PC-3 (cell line): ENCODE measurements around the gene PRKACB. TPM values are rescaled to one million over a fixed set of nuclear protein-coding genes. Genes with fewer than 3 reads are reported as not detected.
"Not testable (repeated sequence)": the region's sequence is repeated elsewhere in the genome, so short reads cannot be mapped to it uniquely, and the experiment has no call there.

Experiments
- ATAC-seq: fragments of 200-7000 bp; cut with Tn5 transposase; 2 replicates; pipeline ENCODE4 v1.9.1; 2020; ENCODE audit warnings: mild to moderate bottlenecking, moderate library complexity
- BruUV-seq: library from RNA; stranded (reverse); fragments of 400-500 nt; replicated peaks from 2 replicates; lab custom pipeline; 2021; lab: Mats Ljungman, UMichigan
- CTCF ChIA-PET: fragments of 300-600 bp; sonication (Branson Sonifier 250); formaldehyde crosslinking; loops from one replicate; lab custom pipeline; 2022; ENCODE audit warnings: antibody characterized with exemption; lab: Charles Lee
- POLR2A ChIA-PET: fragments of 300-600 bp; sonication (Branson Sonifier 250); formaldehyde crosslinking; loops from one replicate; lab custom pipeline; 2022; ENCODE audit warnings: antibody characterized with exemption; ENCODE audit not compliant: unreplicated experiment; lab: Charles Lee
- DNase-seq: peaks from one replicate; pipeline ENCODE4 v3.0.0-alpha.2; 2015
- H2AFZ ChIP-seq: fragments of 300-600 bp; sonication (generic); 2 replicates; pipeline ENCODE4 v1.6.0; 2016; ENCODE audit warnings: antibody characterized with exemption, low read length
- H3F3A ChIP-seq: fragments of 300-600 bp; sonication (generic); one replicate; pipeline ENCODE4 v1.6.0; 2017; ENCODE audit warnings: antibody characterized with exemption, low read length, control low read depth, mild to moderate bottlenecking; ENCODE audit not compliant: unreplicated experiment
- H3K27ac ChIP-seq: fragments of 300-600 bp; sonication (generic); 2 replicates; pipeline ENCODE4 v1.5.1; 2016; ENCODE audit warnings: mild to moderate bottlenecking, low read length
- H3K27me3 ChIP-seq: fragments of 300-600 bp; sonication (generic); 2 replicates; pipeline ENCODE4 v1.6.1; 2016; ENCODE audit warnings: low read length, mixed read lengths
- H3K36me3 ChIP-seq: fragments of 300-600 bp; sonication (generic); 2 replicates; pipeline ENCODE4 v1.6.1; 2016; ENCODE audit warnings: low read depth, mixed run types, low read length, mixed read lengths
- H3K4me1 ChIP-seq: fragments of 300-600 bp; sonication (generic); 2 replicates; pipeline ENCODE4 v1.5.1; 2016; ENCODE audit warnings: low read length; ENCODE audit not compliant: insufficient read depth
- H3K4me2 ChIP-seq: fragments of 300-600 bp; sonication (generic); 2 replicates; pipeline ENCODE4 v1.6.0; 2016; ENCODE audit warnings: low read length
- H3K4me3 ChIP-seq: fragments of 300-600 bp; sonication (generic); 2 replicates; pipeline ENCODE4 v1.5.1; 2016; ENCODE audit warnings: mild to moderate bottlenecking, low read length, mixed read lengths
- H3K79me2 ChIP-seq: fragments of 300-600 bp; sonication (generic); 2 replicates; pipeline ENCODE4 v1.6.1; 2017; ENCODE audit warnings: low read length, mixed read lengths
- H3K9ac ChIP-seq: fragments of 300-600 bp; sonication (generic); 2 replicates; pipeline ENCODE4 v1.6.0; 2016; ENCODE audit warnings: mild to moderate bottlenecking, low read length
- H3K9me2 ChIP-seq: fragments of 300-600 bp; sonication (generic); replicated peaks from 2 replicates; pipeline ENCODE4 v1.6.1; 2016; ENCODE audit warnings: mixed run types, low read length, mixed read lengths
- H3K9me3 ChIP-seq: fragments of 300-600 bp; sonication (generic); 2 replicates; pipeline ENCODE4 v1.6.1; 2016; ENCODE audit warnings: low read length, mixed read lengths
- H4K20me1 ChIP-seq: fragments of 300-600 bp; sonication (generic); 2 replicates; pipeline ENCODE4 v1.6.1; 2016; ENCODE audit warnings: low read length, mixed read lengths
- EZH2 ChIP-seq: fragments of 300-600 bp; sonication (generic); IDR thresholded peaks from one replicate; pipeline ENCODE4 v1.6.1; 2017; ENCODE audit warnings: antibody characterized with exemption, mild to moderate bottlenecking, low read length; ENCODE audit not compliant: unreplicated experiment
- EZH2phosphoT487 ChIP-seq: fragments of 300-600 bp; sonication (generic); IDR thresholded peaks from 2 replicates; pipeline ENCODE4 v1.6.1; 2018; ENCODE audit warnings: mild to moderate bottlenecking, antibody characterized with exemption, low read length, borderline replicate concordance
- intact Hi-C: fragments of 100-400 bp; cut with micrococcal nuclease; formaldehyde crosslinking; loops from 2 replicates; pipeline ENCODE4 v1.9.0; 2023
- total RNA-seq: library from RNA; depleted of rRNA; stranded (reverse); fragments of >200 nt; gene quantifications from 2 replicates; pipeline ENCODE4 v1.2.3, GENCODE V29; 2014
- TF ChIP-seq, protein P1 (sequence below): fragments of 300-600 bp; sonication (generic); conservative IDR thresholded peaks from 2 replicates; pipeline ENCODE4 v1.5.1; 2017; ENCODE audit warnings: antibody characterized with exemption, low read depth, mild to moderate bottlenecking, low read length

The PRKACB gene
- total RNA-seq, 1 experiment from 2014 or later = 7.8 TPM

DNA sequence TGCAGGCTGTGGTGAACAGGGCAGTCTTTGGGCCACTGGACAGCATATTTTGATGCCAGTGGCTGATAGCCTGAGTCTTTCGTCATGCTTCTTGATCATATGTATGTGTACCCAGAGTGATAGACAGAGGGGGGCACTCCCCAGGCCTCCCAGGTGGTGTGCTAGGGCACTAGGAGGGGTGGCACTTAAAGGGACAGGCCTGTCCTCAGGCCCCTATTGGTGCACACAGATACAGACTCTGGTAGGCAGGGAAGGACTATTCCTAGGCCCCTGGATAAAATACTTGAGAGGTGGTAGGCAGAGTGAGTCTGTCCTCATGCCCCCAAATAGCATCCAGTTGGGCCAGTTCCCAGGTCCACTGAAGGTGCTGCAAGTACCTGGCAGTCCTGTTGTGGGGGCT, 80.8 kb downstream of the PRKACB start:
- Histone ChIP-seq H3K36me3 (peaks cover 6% of the 10 kb centered on the region; the same call in 1 of the 2 replicates), H3K4me3 (no peak overlapping the region), H3K4me2 (no peak overlapping the region), H3K79me2 (no peaks in the 10 kb centered on the region), H3K27me3 (no peaks in the 10 kb centered on the region), H3K4me1 (no peaks in the 10 kb centered on the region), H3K9me2 (no peaks in the 10 kb centered on the region), H3K9me3 (no peaks in the 10 kb centered on the region; the same call in 1 of the 2 replicates), H3K27ac (no peak overlapping the region), H3K9ac (no peak overlapping the region), H2AFZ (no peak overlapping the region), H3F3A (no peaks in the 10 kb centered on the region), H4K20me1 (no peaks in the 10 kb centered on the region)
- ATAC-seq (no peak), DNase-seq (no peak)
- intact Hi-C loops = no loop called here
- ChIA-PET CTCF (no interaction called here), POLR2A (no interaction called here)
- TF ChIP-seq, protein P1, sequence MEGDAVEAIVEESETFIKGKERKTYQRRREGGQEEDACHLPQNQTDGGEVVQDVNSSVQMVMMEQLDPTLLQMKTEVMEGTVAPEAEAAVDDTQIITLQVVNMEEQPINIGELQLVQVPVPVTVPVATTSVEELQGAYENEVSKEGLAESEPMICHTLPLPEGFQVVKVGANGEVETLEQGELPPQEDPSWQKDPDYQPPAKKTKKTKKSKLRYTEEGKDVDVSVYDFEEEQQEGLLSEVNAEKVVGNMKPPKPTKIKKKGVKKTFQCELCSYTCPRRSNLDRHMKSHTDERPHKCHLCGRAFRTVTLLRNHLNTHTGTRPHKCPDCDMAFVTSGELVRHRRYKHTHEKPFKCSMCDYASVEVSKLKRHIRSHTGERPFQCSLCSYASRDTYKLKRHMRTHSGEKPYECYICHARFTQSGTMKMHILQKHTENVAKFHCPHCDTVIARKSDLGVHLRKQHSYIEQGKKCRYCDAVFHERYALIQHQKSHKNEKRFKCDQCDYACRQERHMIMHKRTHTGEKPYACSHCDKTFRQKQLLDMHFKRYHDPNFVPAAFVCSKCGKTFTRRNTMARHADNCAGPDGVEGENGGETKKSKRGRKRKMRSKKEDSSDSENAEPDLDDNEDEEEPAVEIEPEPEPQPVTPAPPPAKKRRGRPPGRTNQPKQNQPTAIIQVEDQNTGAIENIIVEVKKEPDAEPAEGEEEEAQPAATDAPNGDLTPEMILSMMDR = no peak
- no TSS peak for BruUV-seq

DNA sequence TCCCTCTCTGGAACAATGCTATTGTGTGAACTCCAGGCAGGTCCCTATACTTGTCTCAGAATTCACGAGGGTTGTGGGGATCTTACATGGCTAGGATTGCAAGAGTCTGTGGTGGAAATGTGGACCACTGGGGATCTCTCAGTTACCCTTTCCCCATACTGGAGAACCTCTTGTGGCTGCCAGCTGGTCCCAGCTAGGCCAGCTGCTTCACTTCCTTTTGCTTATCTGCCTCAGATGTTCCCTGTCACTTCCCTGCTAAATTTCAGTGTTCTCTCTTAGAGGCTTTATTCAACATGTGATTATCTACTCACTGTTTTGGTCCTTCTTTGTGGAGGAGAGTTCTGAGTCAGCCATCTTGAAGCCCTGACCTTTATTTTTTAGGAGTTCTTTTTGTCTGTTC, 81.6 kb downstream of the PRKACB start:
- DNase-seq (no peak), ATAC-seq (no peak)
- BruUV-seq = no TSS peak
- H3K36me3 ChIP-seq = peaks cover 6% of the 10 kb centered on the region; the same call in 1 of the 2 replicates
- TF ChIP-seq EZH2phosphoT487 (no peak), EZH2 (no peak)
- TF ChIP-seq, protein P1 = no peak
- H3K4me3 ChIP-seq = no peak overlapping the region
- H3K9me3 ChIP-seq = no peaks in the 10 kb centered on the region; the same call in 1 of the 2 replicates
- ChIA-PET POLR2A (no interaction called here), CTCF (no interaction called here)
- H3K9ac ChIP-seq = no peak overlapping the region
- H3K4me1 ChIP-seq = no peaks in the 10 kb centered on the region
- no peaks in the 10 kb centered on the region for H3F3A ChIP-seq
- H3K4me2 ChIP-seq = no peak overlapping the region
- no peaks in the 10 kb centered on the region for H3K9me2 ChIP-seq
- intact Hi-C loops = no loop called here
- H2AFZ ChIP-seq = no peak overlapping the region
- H3K27me3 ChIP-seq = no peaks in the 10 kb centered on the region
- no peaks in the 10 kb centered on the region for H3K79me2 ChIP-seq
- no peak overlapping the region for H3K27ac ChIP-seq
- H4K20me1 ChIP-seq = no peaks in the 10 kb centered on the region

DNA sequence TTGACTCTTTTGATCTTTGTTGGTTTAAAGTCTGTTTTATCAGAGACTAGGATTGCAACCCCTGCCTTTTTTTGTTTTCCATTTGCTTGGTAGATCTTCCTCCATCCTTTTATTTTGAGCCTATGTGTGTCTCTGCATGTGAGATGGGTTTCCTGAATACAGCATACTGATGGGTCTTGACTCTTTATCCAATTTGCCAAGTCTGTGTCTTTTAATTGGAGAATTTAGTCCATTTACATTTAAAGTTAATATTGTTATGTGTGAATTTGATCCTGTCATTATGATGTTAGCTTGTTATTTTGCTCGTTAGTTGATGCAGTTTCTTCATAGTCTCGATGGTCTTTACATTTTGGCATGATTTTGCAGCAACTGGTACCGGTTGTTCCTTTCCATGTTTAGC, 88.6 kb downstream of the PRKACB start:
- H3F3A ChIP-seq, H3K4me3 ChIP-seq, H3K27ac ChIP-seq, POLR2A ChIA-PET, H3K9me2 ChIP-seq, DNase-seq, CTCF ChIA-PET, BruUV-seq, H3K36me3 ChIP-seq, H3K9ac ChIP-seq, H3K79me2 ChIP-seq, H3K27me3 ChIP-seq, H3K4me2 ChIP-seq, H3K4me1 ChIP-seq, H2AFZ ChIP-seq, ATAC-seq, H3K9me3 ChIP-seq, H4K20me1 ChIP-seq, intact Hi-C loops: not testable (repeated sequence)
